GM12872 (cell line): ENCODE data around the gene CACNA2D4.

Experiments
- TF ChIP-seq, protein P1 (sequence below): IDR thresholded peaks from 3 replicates; pipeline ENCODE4 v1.5.1; 2011; ENCODE audit warnings: low read depth, mild to moderate bottlenecking, low read length, moderate library complexity; ENCODE audit not compliant: insufficient read depth

Gene CACNA2D4

GRCh38 chr12:1823237-1823636 is 95.2 kb downstream of the CACNA2D4 start:
- TF ChIP-seq, protein P1, sequence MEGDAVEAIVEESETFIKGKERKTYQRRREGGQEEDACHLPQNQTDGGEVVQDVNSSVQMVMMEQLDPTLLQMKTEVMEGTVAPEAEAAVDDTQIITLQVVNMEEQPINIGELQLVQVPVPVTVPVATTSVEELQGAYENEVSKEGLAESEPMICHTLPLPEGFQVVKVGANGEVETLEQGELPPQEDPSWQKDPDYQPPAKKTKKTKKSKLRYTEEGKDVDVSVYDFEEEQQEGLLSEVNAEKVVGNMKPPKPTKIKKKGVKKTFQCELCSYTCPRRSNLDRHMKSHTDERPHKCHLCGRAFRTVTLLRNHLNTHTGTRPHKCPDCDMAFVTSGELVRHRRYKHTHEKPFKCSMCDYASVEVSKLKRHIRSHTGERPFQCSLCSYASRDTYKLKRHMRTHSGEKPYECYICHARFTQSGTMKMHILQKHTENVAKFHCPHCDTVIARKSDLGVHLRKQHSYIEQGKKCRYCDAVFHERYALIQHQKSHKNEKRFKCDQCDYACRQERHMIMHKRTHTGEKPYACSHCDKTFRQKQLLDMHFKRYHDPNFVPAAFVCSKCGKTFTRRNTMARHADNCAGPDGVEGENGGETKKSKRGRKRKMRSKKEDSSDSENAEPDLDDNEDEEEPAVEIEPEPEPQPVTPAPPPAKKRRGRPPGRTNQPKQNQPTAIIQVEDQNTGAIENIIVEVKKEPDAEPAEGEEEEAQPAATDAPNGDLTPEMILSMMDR, result no peak

- TF ChIP-seq, protein P1, result no peak
These were observed 95.8 kb downstream of the CACNA2D4 start for GRCh38 chr12:1822699-1823098.

DNA sequence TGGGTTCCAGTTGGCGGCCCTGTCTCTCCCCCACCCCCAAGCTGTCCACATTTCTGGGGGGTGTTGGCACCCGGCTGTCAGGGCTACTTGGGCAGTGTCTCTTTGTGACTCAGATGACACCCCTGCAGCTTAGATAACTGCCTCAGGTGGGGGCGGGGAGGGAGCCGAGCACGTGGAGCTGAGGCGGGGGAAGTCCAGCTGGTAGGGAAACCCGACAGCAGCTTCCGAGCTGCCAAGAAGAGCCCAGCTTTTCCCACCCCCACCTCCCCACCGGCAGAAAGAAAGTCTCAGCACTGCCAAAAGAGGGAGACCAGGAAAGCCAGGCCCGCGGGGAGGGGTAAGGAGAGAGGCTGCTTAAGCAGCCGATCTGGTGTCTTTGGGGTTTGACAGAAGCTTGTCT is 96.6 kb downstream of the CACNA2D4 start:
- TF ChIP-seq, protein P1, result no peak

DNA sequence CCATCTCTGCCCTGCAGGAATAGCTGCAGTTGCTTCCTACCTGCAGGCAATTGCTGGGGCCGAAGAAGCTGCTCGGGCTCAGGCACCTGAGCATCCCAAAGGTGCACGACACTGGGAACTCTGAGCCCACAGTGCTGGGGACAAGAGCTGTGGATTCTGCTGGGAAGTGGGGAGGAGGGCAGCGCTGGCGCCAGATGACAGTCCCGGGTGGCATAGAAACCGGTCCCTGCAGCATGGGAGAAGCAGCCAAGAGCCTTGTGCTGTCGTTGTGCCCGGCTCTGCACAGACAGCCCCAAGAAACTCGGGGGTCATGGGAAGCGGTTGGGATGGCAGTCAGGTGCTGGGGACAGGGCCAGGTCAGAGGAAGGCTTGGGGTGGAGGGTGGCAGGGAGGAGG is 97.6 kb downstream of the CACNA2D4 start:
- TF ChIP-seq, protein P1, result no peak

GRCh38 chr12:1820191-1820895 is 98.1 kb downstream of the CACNA2D4 start, which contains the start of gene LRTM2:
Gene LRTM2 (plus strand): TSS chr12:1820565. CDS start chr12:1828149, 7,584 bp downstream.
- TF ChIP-seq, protein P1, result no peak

GRCh38 chr12:1819571-1819970 is 98.9 kb downstream of the CACNA2D4 start:
- TF ChIP-seq, protein P1, result no peak

- TF ChIP-seq, protein P1, result no peak
These were observed 99.4 kb downstream of the CACNA2D4 start for GRCh38 chr12:1819050-1819449.
